ENCODE results near the gene NOL9.

DNA sequence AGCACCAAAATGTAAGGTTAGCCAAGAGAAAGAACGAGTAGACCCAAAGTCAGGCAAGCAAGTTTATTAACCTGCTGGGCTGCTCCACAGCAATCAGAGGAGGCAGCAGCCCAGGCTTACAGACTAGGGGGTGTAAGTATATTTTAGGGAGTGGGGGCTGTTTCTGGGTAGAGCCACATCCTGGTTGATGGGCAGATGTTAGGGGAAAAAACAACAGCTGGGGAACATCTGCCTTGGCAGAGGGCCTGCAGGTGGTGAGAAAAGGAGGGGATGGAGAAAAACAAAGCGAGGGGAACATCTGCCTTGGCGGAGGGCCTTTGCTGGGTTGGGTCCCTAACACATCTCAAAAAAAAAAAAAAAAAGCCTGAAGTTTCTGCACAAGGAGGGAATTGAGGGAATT is 15.8 kb upstream of the NOL9 start:
- TF ChIP-seq, protein P1, sequence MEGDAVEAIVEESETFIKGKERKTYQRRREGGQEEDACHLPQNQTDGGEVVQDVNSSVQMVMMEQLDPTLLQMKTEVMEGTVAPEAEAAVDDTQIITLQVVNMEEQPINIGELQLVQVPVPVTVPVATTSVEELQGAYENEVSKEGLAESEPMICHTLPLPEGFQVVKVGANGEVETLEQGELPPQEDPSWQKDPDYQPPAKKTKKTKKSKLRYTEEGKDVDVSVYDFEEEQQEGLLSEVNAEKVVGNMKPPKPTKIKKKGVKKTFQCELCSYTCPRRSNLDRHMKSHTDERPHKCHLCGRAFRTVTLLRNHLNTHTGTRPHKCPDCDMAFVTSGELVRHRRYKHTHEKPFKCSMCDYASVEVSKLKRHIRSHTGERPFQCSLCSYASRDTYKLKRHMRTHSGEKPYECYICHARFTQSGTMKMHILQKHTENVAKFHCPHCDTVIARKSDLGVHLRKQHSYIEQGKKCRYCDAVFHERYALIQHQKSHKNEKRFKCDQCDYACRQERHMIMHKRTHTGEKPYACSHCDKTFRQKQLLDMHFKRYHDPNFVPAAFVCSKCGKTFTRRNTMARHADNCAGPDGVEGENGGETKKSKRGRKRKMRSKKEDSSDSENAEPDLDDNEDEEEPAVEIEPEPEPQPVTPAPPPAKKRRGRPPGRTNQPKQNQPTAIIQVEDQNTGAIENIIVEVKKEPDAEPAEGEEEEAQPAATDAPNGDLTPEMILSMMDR (IDR thresholded peaks at IDR 0.05) = no peak
- TF ChIP-seq POLR2A (IDR thresholded peaks at IDR 0.05) = no peak
